Measurements from ENCODE around the gene MRPL48.

The MRPL48 gene

GRCh38 chr11:73907191-73907590 is 119.5 kb downstream of the MRPL48 start:
- Histone ChIP-seq H3K4me1 (ENCODE audit: control insufficient read depth, insufficient read depth, low read depth, low read length) (no peaks in the 10 kb centered on the region), H2BK5ac (ENCODE audit: low read depth, low read length, poor library complexity, severe bottlenecking) (no peak overlapping the region), H2AK5ac (ENCODE audit: low read length, severe bottlenecking) (no peak overlapping the region), H4K8ac (ENCODE audit: low read length) (no peak overlapping the region), H3K14ac (ENCODE audit: low read length in 2 of 2) (no peak overlapping the region), H3K27me3 (ENCODE audit: control insufficient read depth in 1 of 2, insufficient read depth in 1 of 2, low read length in 2 of 2) (no peaks in the 10 kb centered on the region), H2BK12ac (ENCODE audit: low read length in 2 of 2) (no peak overlapping the region), H4K91ac (ENCODE audit: low read length) (no peak overlapping the region), H3K4ac (ENCODE audit: low read depth in 1 of 2, low read length in 2 of 2) (no peak overlapping the region), H3K79me1 (replicated peaks; ENCODE audit: low read length, poor library complexity, severe bottlenecking) (no peaks in the 10 kb centered on the region), H3K36me3 (ENCODE audit: control insufficient read depth in 1 of 2, insufficient read depth in 2 of 2, low read depth in 1 of 2, low read length in 2 of 2) (peaks cover 9 to 55% of the 10 kb centered on the region in 2 experiments), H3K18ac (ENCODE audit: low read depth in 1 of 2, low read length in 2 of 2) (no peak overlapping the region), H2AFZ (ENCODE audit: low read depth, low read length) (no peak overlapping the region), H2BK120ac (ENCODE audit: low read depth, low read length) (no peak overlapping the region), H3K9me3 (ENCODE audit: control insufficient read depth, low read length) (no peaks in the 10 kb centered on the region), H3K4me2 (ENCODE audit: low read length, poor library complexity, severe bottlenecking) (no peak overlapping the region), H3K27ac (ENCODE audit: low read length, poor library complexity, severe bottlenecking) (no peak overlapping the region), H3K4me3 (ENCODE audit: insufficient read depth in 1 of 2, low read depth in 1 of 2, low read length in 2 of 2) (no peak overlapping the region), H3K23ac (ENCODE audit: low read length in 2 of 2) (peak overlapping the region in 1 of 2 experiments; percentile 20), H2BK15ac (ENCODE audit: low read depth, poor library complexity, severe bottlenecking) (no peak overlapping the region), H3K9ac (ENCODE audit: low read length) (no peak overlapping the region)
- peak; percentile 20 for DNase-seq
- 88% methylated on average over 2 of the region's 4 CpGs for WGBS

- Histone ChIP-seq H3K4ac (ENCODE audit: low read depth in 1 of 2, low read length in 2 of 2) (no peak overlapping the region), H3K18ac (ENCODE audit: low read depth in 1 of 2, low read length in 2 of 2) (no peak overlapping the region), H2BK5ac (ENCODE audit: low read depth, low read length, poor library complexity, severe bottlenecking) (no peak overlapping the region), H2BK12ac (ENCODE audit: low read length in 2 of 2) (no peak overlapping the region), H4K8ac (ENCODE audit: low read length) (no peak overlapping the region), H3K4me2 (ENCODE audit: low read length, poor library complexity, severe bottlenecking) (no peak overlapping the region), H3K4me3 (ENCODE audit: insufficient read depth in 1 of 2, low read depth in 1 of 2, low read length in 2 of 2) (no peak overlapping the region), H4K91ac (ENCODE audit: low read length) (no peak overlapping the region), H3K79me1 (replicated peaks; ENCODE audit: low read length, poor library complexity, severe bottlenecking) (no peaks in the 10 kb centered on the region), H3K36me3 (ENCODE audit: control insufficient read depth in 1 of 2, insufficient read depth in 2 of 2, low read depth in 1 of 2, low read length in 2 of 2) (peaks cover 20 to 61% of the 10 kb centered on the region in 2 experiments), H3K27ac (ENCODE audit: low read length, poor library complexity, severe bottlenecking) (no peak overlapping the region), H3K4me1 (ENCODE audit: control insufficient read depth, insufficient read depth, low read depth, low read length) (no peaks in the 10 kb centered on the region), H2BK120ac (ENCODE audit: low read depth, low read length) (no peak overlapping the region), H2AFZ (ENCODE audit: low read depth, low read length) (no peak overlapping the region), H3K9me3 (ENCODE audit: control insufficient read depth, low read length) (no peaks in the 10 kb centered on the region), H3K9ac (ENCODE audit: low read length) (no peak overlapping the region), H3K27me3 (ENCODE audit: control insufficient read depth in 1 of 2, insufficient read depth in 1 of 2, low read length in 2 of 2) (no peaks in the 10 kb centered on the region), H2BK15ac (ENCODE audit: low read depth, poor library complexity, severe bottlenecking) (no peak overlapping the region), H3K14ac (ENCODE audit: low read length in 2 of 2) (no peak overlapping the region), H2AK5ac (ENCODE audit: low read length, severe bottlenecking) (no peak overlapping the region), H3K23ac (ENCODE audit: low read length in 2 of 2) (no peak overlapping the region)
- DNase-seq: no peak
- WGBS: 97% methylated on average over 2 of the region's 2 CpGs
These were observed 124.4 kb downstream of the MRPL48 start for GRCh38 chr11:73912026-73912425.

GRCh38 chr11:73913472-73913871 is 125.8 kb downstream of the MRPL48 start:
- no peak overlapping the region for H2BK120ac ChIP-seq (ENCODE audit: low read depth, low read length)
- no peak overlapping the region for H2AFZ ChIP-seq (ENCODE audit: low read depth, low read length)
- no peaks in the 10 kb centered on the region for H3K27me3 ChIP-seq (ENCODE audit: control insufficient read depth in 1 of 2, insufficient read depth in 1 of 2, low read length in 2 of 2)
- H2BK12ac ChIP-seq (ENCODE audit: low read length in 2 of 2): no peak overlapping the region
- no peak overlapping the region for H2AK5ac ChIP-seq (ENCODE audit: low read length, severe bottlenecking)
- H2BK15ac ChIP-seq (ENCODE audit: low read depth, poor library complexity, severe bottlenecking): no peak overlapping the region
- H3K79me1 ChIP-seq (replicated peaks; ENCODE audit: low read length, poor library complexity, severe bottlenecking): no peaks in the 10 kb centered on the region
- peaks cover 19 to 73% of the 10 kb centered on the region in 2 experiments for H3K36me3 ChIP-seq (ENCODE audit: control insufficient read depth in 1 of 2, insufficient read depth in 2 of 2, low read depth in 1 of 2, low read length in 2 of 2)
- no peak overlapping the region for H3K4ac ChIP-seq (ENCODE audit: low read depth in 1 of 2, low read length in 2 of 2)
- H3K9ac ChIP-seq (ENCODE audit: low read length): no peak overlapping the region
- no peaks in the 10 kb centered on the region for H3K9me3 ChIP-seq (ENCODE audit: control insufficient read depth, low read length)
- H3K18ac ChIP-seq (ENCODE audit: low read depth in 1 of 2, low read length in 2 of 2): no peak overlapping the region
- DNase-seq: no peak
- H3K4me2 ChIP-seq (ENCODE audit: low read length, poor library complexity, severe bottlenecking): no peak overlapping the region
- H4K8ac ChIP-seq (ENCODE audit: low read length): no peak overlapping the region
- no peak overlapping the region for H2BK5ac ChIP-seq (ENCODE audit: low read depth, low read length, poor library complexity, severe bottlenecking)
- no peak overlapping the region for H3K23ac ChIP-seq (ENCODE audit: low read length in 2 of 2)
- H3K4me1 ChIP-seq (ENCODE audit: control insufficient read depth, insufficient read depth, low read depth, low read length): no peaks in the 10 kb centered on the region
- no peak overlapping the region for H4K91ac ChIP-seq (ENCODE audit: low read length)
- no peak overlapping the region for H3K4me3 ChIP-seq (ENCODE audit: insufficient read depth in 1 of 2, low read depth in 1 of 2, low read length in 2 of 2)
- H3K14ac ChIP-seq (ENCODE audit: low read length in 2 of 2): no peak overlapping the region
- H3K27ac ChIP-seq (ENCODE audit: low read length, poor library complexity, severe bottlenecking): no peak overlapping the region

GRCh38 chr11:73914284-73914683 is 126.6 kb downstream of the MRPL48 start:
- Histone ChIP-seq H3K14ac (ENCODE audit: low read length in 2 of 2) (no peak overlapping the region), H3K4me3 (ENCODE audit: insufficient read depth in 1 of 2, low read depth in 1 of 2, low read length in 2 of 2) (no peak overlapping the region), H3K9ac (ENCODE audit: low read length) (no peak overlapping the region), H2BK12ac (ENCODE audit: low read length in 2 of 2) (no peak overlapping the region), H2AFZ (ENCODE audit: low read depth, low read length) (no peak overlapping the region), H3K23ac (ENCODE audit: low read length in 2 of 2) (no peak overlapping the region), H3K4me2 (ENCODE audit: low read length, poor library complexity, severe bottlenecking) (no peak overlapping the region), H2BK5ac (ENCODE audit: low read depth, low read length, poor library complexity, severe bottlenecking) (no peak overlapping the region), H4K91ac (ENCODE audit: low read length) (no peak overlapping the region), H4K8ac (ENCODE audit: low read length) (no peak overlapping the region), H3K4ac (ENCODE audit: low read depth in 1 of 2, low read length in 2 of 2) (no peak overlapping the region), H3K27me3 (ENCODE audit: control insufficient read depth in 1 of 2, insufficient read depth in 1 of 2, low read length in 2 of 2) (no peaks in the 10 kb centered on the region), H2AK5ac (ENCODE audit: low read length, severe bottlenecking) (no peak overlapping the region), H2BK120ac (ENCODE audit: low read depth, low read length) (no peak overlapping the region), H2BK15ac (ENCODE audit: low read depth, poor library complexity, severe bottlenecking) (no peak overlapping the region), H3K4me1 (ENCODE audit: control insufficient read depth, insufficient read depth, low read depth, low read length) (no peaks in the 10 kb centered on the region), H3K36me3 (ENCODE audit: control insufficient read depth in 1 of 2, insufficient read depth in 2 of 2, low read depth in 1 of 2, low read length in 2 of 2) (peaks cover 22 to 78% of the 10 kb centered on the region in 2 experiments), H3K79me1 (replicated peaks; ENCODE audit: low read length, poor library complexity, severe bottlenecking) (no peaks in the 10 kb centered on the region), H3K27ac (ENCODE audit: low read length, poor library complexity, severe bottlenecking) (no peak overlapping the region), H3K9me3 (ENCODE audit: control insufficient read depth, low read length) (no peaks in the 10 kb centered on the region), H3K18ac (ENCODE audit: low read depth in 1 of 2, low read length in 2 of 2) (no peak overlapping the region)
- no peak for DNase-seq
- 94% methylated on average over 4 of the region's 4 CpGs for WGBS
